IMR-90 (cell line): ENCODE results near the gene DCHS1. TPM values are rescaled to one million over a fixed set of nuclear protein-coding genes. Genes with fewer than 3 reads are reported as not detected.

ENCODE experiments used
- ATAC-seq: fragments of 200-7000 bp; cut with Tn5 transposase; 2 replicates; pipeline ENCODE4 v1.9.1; 2020; ENCODE audit warnings: low read depth, mild to moderate bottlenecking, moderate library complexity
- BruUV-seq: library from RNA; stranded (reverse); fragments of 400-500 nt; replicated peaks from 2 replicates; lab custom pipeline; 2021; lab: Mats Ljungman, UMichigan
- CTCF ChIA-PET: fragments of 300-600 bp; formaldehyde crosslinking; extraction: SDS; loops from one replicate; lab custom pipeline; 2021; ENCODE audit warnings: antibody characterized with exemption; lab: Yijun Ruan, JAX
- POLR2A ChIA-PET: fragments of 300-600 bp; sonication (Branson Sonifier 250); formaldehyde crosslinking; loops from one replicate; lab custom pipeline; 2022; ENCODE audit warnings: antibody characterized with exemption; ENCODE audit not compliant: unreplicated experiment; lab: Charles Lee
- DNase-seq: peaks from one replicate; pipeline ENCODE4 v3.0.0; 2013
- H2AFZ ChIP-seq: replicated peaks from 2 replicates; pipeline ENCODE3; 2013; ENCODE audit warnings: low read length, mild to moderate bottlenecking; ENCODE audit not compliant: poor library complexity
- H2AK5ac ChIP-seq: 2 replicates; pipeline ENCODE4 v1.6.1; 2013; ENCODE audit warnings: low read depth, low read length, inconsistent platforms
- H2AK9ac ChIP-seq: replicated peaks from 2 replicates; pipeline ENCODE3; 2013; ENCODE audit warnings: mild to moderate bottlenecking, low read depth, low read length, moderate library complexity; ENCODE audit not compliant: poor library complexity
- H2BK120ac ChIP-seq: 2 replicates; pipeline ENCODE4 v1.6.1; 2013; ENCODE audit warnings: low read depth, low read length, inconsistent platforms
- H2BK15ac ChIP-seq: 3 replicates; pipeline ENCODE4 v1.6.1; 2013; ENCODE audit warnings: low read depth, low read length, inconsistent platforms
- H2BK20ac ChIP-seq: 2 replicates; pipeline ENCODE4 v1.6.1; 2013; ENCODE audit warnings: low read depth, mild to moderate bottlenecking, inconsistent platforms, low read length, moderate library complexity
- H2BK5ac ChIP-seq: 2 replicates; pipeline ENCODE4 v1.6.1; 2013; ENCODE audit warnings: mild to moderate bottlenecking, low read depth, low read length, inconsistent platforms; ENCODE audit not compliant: poor library complexity, severe bottlenecking
- H3K14ac ChIP-seq: replicated peaks from 2 replicates; pipeline ENCODE4 v1.6.1; 2013; ENCODE audit warnings: low read depth, low read length, inconsistent platforms
- H3K18ac ChIP-seq: 2 replicates; pipeline ENCODE4 v1.6.1; 2013; ENCODE audit warnings: low read depth, low read length, control low read depth
- H3K23ac ChIP-seq: 2 replicates; pipeline ENCODE4 v1.6.1; 2013; ENCODE audit warnings: low read depth, low read length, inconsistent platforms
- H3K27ac ChIP-seq: 2 replicates; pipeline ENCODE4 v1.5.1; 2013; ENCODE audit warnings: mild to moderate bottlenecking, control low read depth, low read length; ENCODE audit not compliant: insufficient read depth
- H3K27me3 ChIP-seq: 2 replicates; pipeline ENCODE4 v1.6.1; 2013; ENCODE audit warnings: low read length; ENCODE audit not compliant: control insufficient read depth, insufficient read depth
- H3K36me3 ChIP-seq: 2 replicates; pipeline ENCODE4 v1.6.1; 2013; ENCODE audit warnings: low read length, mixed read lengths; ENCODE audit not compliant: control insufficient read depth, insufficient read depth
- H3K4ac ChIP-seq: 2 replicates; pipeline ENCODE4 v1.6.1; 2013; ENCODE audit warnings: low read depth, low read length, inconsistent platforms
- H3K4me1 ChIP-seq: 2 replicates; pipeline ENCODE4 v1.6.1; 2013; ENCODE audit warnings: low read length, mixed read lengths; ENCODE audit not compliant: control insufficient read depth, insufficient read depth
- H3K4me2 ChIP-seq: 2 replicates; pipeline ENCODE4 v1.6.1; 2013; ENCODE audit warnings: low read depth, mild to moderate bottlenecking, control low read depth, low read length, moderate library complexity
- H3K4me3 ChIP-seq: 2 replicates; pipeline ENCODE4 v1.5.1; 2013; ENCODE audit warnings: low read depth, mild to moderate bottlenecking, control low read depth, low read length, moderate library complexity; ENCODE audit not compliant: insufficient read depth
- H3K56ac ChIP-seq: 2 replicates; pipeline ENCODE4 v1.6.1; 2013; ENCODE audit warnings: low read length, inconsistent platforms; ENCODE audit not compliant: insufficient read depth; ENCODE audit errors: extremely low read depth
- H3K79me1 ChIP-seq, 2 experiments: 2 replicates each; pipeline ENCODE4 v1.6.1; 2013; ENCODE audit warnings: low read length in 2 of 2, inconsistent platforms in 1 of 2, low read depth in 1 of 2
- H3K9ac ChIP-seq: 2 replicates; pipeline ENCODE4 v1.6.1; 2013; ENCODE audit warnings: low read depth, low read length, control low read depth
- H3K9me1 ChIP-seq: 2 replicates; pipeline ENCODE4 v1.6.1; 2013; ENCODE audit warnings: low read length, inconsistent platforms; ENCODE audit not compliant: insufficient read depth
- H3K9me3 ChIP-seq: 2 replicates; pipeline ENCODE4 v1.6.1; 2013; ENCODE audit warnings: low read length; ENCODE audit not compliant: control insufficient read depth, insufficient read depth
- H4K20me1 ChIP-seq: 2 replicates; pipeline ENCODE4 v1.6.1; 2013; ENCODE audit warnings: low read length, inconsistent platforms; ENCODE audit not compliant: insufficient read depth
- H4K5ac ChIP-seq: 2 replicates; pipeline ENCODE4 v1.6.1; 2013; ENCODE audit warnings: mild to moderate bottlenecking, low read depth, low read length, control low read depth
- H4K8ac ChIP-seq, 2 experiments: 2 replicates each; pipeline ENCODE4 v1.6.1; 2013; ENCODE audit warnings: low read depth in 2 of 2, low read length in 2 of 2, control low read depth in 1 of 2, inconsistent platforms in 1 of 2
- H4K91ac ChIP-seq: 2 replicates; pipeline ENCODE4 v1.6.1; 2013; ENCODE audit warnings: low read depth, low read length, inconsistent platforms; ENCODE audit not compliant: insufficient read depth
- BHLHE40 ChIP-seq: fragments of 150-350 bp; IDR thresholded peaks from 2 replicates; pipeline ENCODE4 v1.6.1; 2016; ENCODE audit warnings: mild to moderate bottlenecking, low read depth, low read length
- USF2 ChIP-seq: fragments of 150-350 bp; IDR thresholded peaks from 2 replicates; pipeline ENCODE4 v1.6.1; 2017; ENCODE audit warnings: mild to moderate bottlenecking, antibody characterized with exemption, low read length, low read depth
- WGBS, 2 experiments: methylation state at CpG; one replicate each; pipeline versions ENCODE4 v1.1.5 to v1.1.7; 2013; ENCODE audit warnings: missing lambda C conversion rate in 2 of 2; ENCODE audit not compliant: insufficient read length in 1 of 2; ENCODE audit errors: extremely low coverage in 2 of 2; 5-methylcytosine and 5-hydroxymethylcytosine counted together
- dilution Hi-C: fragments of 300-500 bp; cut with HindIII; formaldehyde crosslinking; loops from one replicate; pipeline ENCODE4 v1.14.3; 2018; ENCODE audit warnings: low sequenced_read_pairs; ENCODE audit not compliant: unreplicated experiment
- in situ Hi-C: fragments of 300-500 bp; cut with MboI; formaldehyde crosslinking; loops from 3 replicates; pipeline ENCODE4 v1.14.3; 2019; ENCODE audit warnings: low sequenced_read_pairs, inconsistent platforms, mixed read lengths
- intact Hi-C: fragments of 100-400 bp; cut with micrococcal nuclease; formaldehyde crosslinking; loops from 2 replicates; pipeline ENCODE4 v1.10.0; 2022
- polyA plus RNA-seq, 3 experiments: library from polyadenylated mRNA; depleted of rRNA; stranded (reverse); fragments of >200 nt; gene quantifications; 2 replicates each; pipeline ENCODE4 v1.2.3, GENCODE V29; 2012; ENCODE audit warnings: low replicate concordance in 1 of 3
- total RNA-seq: library from RNA; depleted of rRNA; stranded (reverse); fragments of >200 nt; gene quantifications from 2 replicates; pipeline ENCODE4 v1.2.3, GENCODE V29; 2012

Gene DCHS1
- total and polyA plus RNA-seq, 2 of the 4 experiments (the other 2 are of a cell fraction) = 1.4 to 3.3 TPM

GRCh38 chr11:6584528-6584927, 71.1 kb downstream of the DCHS1 start:
- H2BK20ac ChIP-seq = no peak overlapping the region
- H3K4me2 ChIP-seq = no peak overlapping the region
- no peak overlapping the region for H2AK9ac ChIP-seq
- no peak overlapping the region for H4K5ac ChIP-seq
- peaks cover 10% of the 10 kb centered on the region; the same call in 1 of the 2 replicates for H3K9me1 ChIP-seq
- no peak overlapping the region for H3K4ac ChIP-seq
- in situ Hi-C loops (no loop called here), intact Hi-C loops (no loop called here), dilution Hi-C loops (no loop called here)
- no peak overlapping the region for H3K56ac ChIP-seq
- H3K14ac ChIP-seq = no peak overlapping the region
- no TSS peak for BruUV-seq
- H2BK15ac ChIP-seq = no peak overlapping the region
- H3K27ac ChIP-seq = no peak overlapping the region
- no peaks in the 10 kb centered on the region for H3K27me3 ChIP-seq
- 0 out of 2 replicates have a peak, but pooled peaks cover 1% of the 10 kb centered on the region for H3K36me3 ChIP-seq
- ChIA-PET POLR2A (no interaction called here), CTCF (no interaction called here)
- H2BK120ac ChIP-seq = no peak overlapping the region
- H4K8ac ChIP-seq = no peak overlapping the region
- ATAC-seq = no peak
- H3K18ac ChIP-seq = no peak overlapping the region
- TF ChIP-seq BHLHE40 (no peak), USF2 (no peak)
- DNase-seq = no peak
- no peak overlapping the region for H4K91ac ChIP-seq
- no peaks in the 10 kb centered on the region for H3K4me1 ChIP-seq
- H4K20me1 ChIP-seq = no peaks in the 10 kb centered on the region; the same call in 1 of the 2 replicates
- H3K9me3 ChIP-seq = peaks cover 2% of the 10 kb centered on the region; the same call in 1 of the 2 replicates
- no peak overlapping the region for H3K9ac ChIP-seq
- H3K4me3 ChIP-seq = no peak overlapping the region
- H2BK5ac ChIP-seq = no peak overlapping the region
- H3K23ac ChIP-seq = no peak overlapping the region
- no peak overlapping the region for H2AFZ ChIP-seq
- peaks cover 0 to 6% of the 10 kb centered on the region in 2 experiments; a peak in 2 of 4 replicates for H3K79me1 ChIP-seq
- H2AK5ac ChIP-seq = no peak overlapping the region
- WGBS, 2 experiments = no CpG with 5 or more reads among the region's 4 CpGs
